IMR-90 (cell line): ENCODE measurements around the gene NAV2.

Source experiments
- BHLHE40 ChIP-seq: fragments of 150-350 bp; IDR thresholded peaks from 2 replicates; pipeline ENCODE4 v1.6.1; 2016; ENCODE audit warnings: mild to moderate bottlenecking, low read depth, low read length
- CTCF ChIP-seq: conservative IDR thresholded peaks from 2 replicates; pipeline ENCODE4 v1.5.1; 2012; ENCODE audit warnings: mild to moderate bottlenecking, low read depth, low read length, improper control_type of control experiment
- POLR2A ChIP-seq: IDR thresholded peaks from 2 replicates; pipeline ENCODE4 v1.6.1; 2012; ENCODE audit warnings: mild to moderate bottlenecking, low read depth, low read length

GRCh38 chr11:20059587-20060021 is 347.0 kb downstream of the NAV2 start:
- no peak for TF ChIP-seq POLR2A
- TF ChIP-seq CTCF: no peak
- no peak for TF ChIP-seq BHLHE40
